ENCODE data around the gene SPDYE6. TPM values are rescaled to one million over a fixed set of nuclear protein-coding genes. Genes with fewer than 3 reads are reported as not detected.
"Not testable (repeated sequence)": the region's sequence is repeated elsewhere in the genome, so short reads cannot be mapped to it uniquely, and the experiment has no call there.

SPDYE6 gene
- total RNA-seq, 1 experiment from 2014 or later = not detected

GRCh38 chr7:102364394-102364886 lies 8.2 kb upstream of the SPDYE6 start:
- not testable (repeated sequence) for DNase-seq (ENCODE audit: extremely low read depth, low read depth)

- peak; percentile 99 for DNase-seq (ENCODE audit: extremely low read depth, low read depth)
These were observed 7.5 kb upstream of the SPDYE6 start for GRCh38 chr7:102363549-102364393.

GRCh38 chr7:102346983-102347382 lies 9.3 kb downstream of the SPDYE6 start:
- not testable (repeated sequence) for DNase-seq (ENCODE audit: extremely low read depth, low read depth)

GRCh38 chr7:102340599-102341368 lies 15.5 kb downstream of the SPDYE6 start:
- DNase-seq (ENCODE audit: extremely low read depth, low read depth) = not testable (repeated sequence)

- DNase-seq (ENCODE audit: extremely low read depth, low read depth) = not testable (repeated sequence)
These were observed 18.8 kb downstream of the SPDYE6 start for GRCh38 chr7:102337420-102337819.

- DNase-seq (ENCODE audit: extremely low read depth, low read depth) = not testable (repeated sequence)
These were observed 19.2 kb downstream of the SPDYE6 start for GRCh38 chr7:102337002-102337401.

GRCh38 chr7:102335574-102335973 lies 20.7 kb downstream of the SPDYE6 start:
- DNase-seq (ENCODE audit: extremely low read depth, low read depth) = not testable (repeated sequence)

GRCh38 chr7:102330666-102331460 lies 25.4 kb downstream of the SPDYE6 start:
- not testable (repeated sequence) for DNase-seq (ENCODE audit: extremely low read depth, low read depth)

GRCh38 chr7:102329366-102329765 lies 26.9 kb downstream of the SPDYE6 start:
- not testable (repeated sequence) for DNase-seq (ENCODE audit: extremely low read depth, low read depth)

GRCh38 chr7:102328863-102329262 lies 27.4 kb downstream of the SPDYE6 start:
- not testable (repeated sequence) for DNase-seq (ENCODE audit: extremely low read depth, low read depth)

GRCh38 chr7:102327183-102327582 lies 29.1 kb downstream of the SPDYE6 start:
- not testable (repeated sequence) for DNase-seq (ENCODE audit: extremely low read depth, low read depth)

GRCh38 chr7:102326157-102326889 lies 29.9 kb downstream of the SPDYE6 start:
- DNase-seq (ENCODE audit: extremely low read depth, low read depth) = no peak

GRCh38 chr7:102325106-102325505 lies 31.1 kb downstream of the SPDYE6 start:
- DNase-seq (ENCODE audit: extremely low read depth, low read depth) = not testable (repeated sequence)

GRCh38 chr7:102323914-102324195 lies 32.4 kb downstream of the SPDYE6 start:
- no peak for DNase-seq (ENCODE audit: extremely low read depth, low read depth)

- DNase-seq (ENCODE audit: extremely low read depth, low read depth) = no peak
These were observed 34.0 kb downstream of the SPDYE6 start for GRCh38 chr7:102322202-102322715.

- no peak for DNase-seq (ENCODE audit: extremely low read depth, low read depth)
These were observed 34.7 kb downstream of the SPDYE6 start for GRCh38 chr7:102321351-102322201.

- no peak for DNase-seq (ENCODE audit: extremely low read depth, low read depth)
These were observed 35.5 kb downstream of the SPDYE6 start for GRCh38 chr7:102320601-102321350.

- no peak for DNase-seq (ENCODE audit: extremely low read depth, low read depth)
These were observed 36.1 kb downstream of the SPDYE6 start for GRCh38 chr7:102320181-102320580.
